HG02571 (cell line): ENCODE results near the gene XXYLT1.
A peak's percentile ranks its signal among the peaks of the same experiment; 100 is the strongest.

ENCODE experiments used
- ATAC-seq: cut with Tn5 transposase; IDR thresholded peaks from one replicate; pipeline ENCODE4 v1.9.1; 2021; ENCODE audit warnings: mild to moderate bottlenecking, moderate library complexity; ENCODE audit not compliant: unreplicated experiment

XXYLT1 gene

DNA sequence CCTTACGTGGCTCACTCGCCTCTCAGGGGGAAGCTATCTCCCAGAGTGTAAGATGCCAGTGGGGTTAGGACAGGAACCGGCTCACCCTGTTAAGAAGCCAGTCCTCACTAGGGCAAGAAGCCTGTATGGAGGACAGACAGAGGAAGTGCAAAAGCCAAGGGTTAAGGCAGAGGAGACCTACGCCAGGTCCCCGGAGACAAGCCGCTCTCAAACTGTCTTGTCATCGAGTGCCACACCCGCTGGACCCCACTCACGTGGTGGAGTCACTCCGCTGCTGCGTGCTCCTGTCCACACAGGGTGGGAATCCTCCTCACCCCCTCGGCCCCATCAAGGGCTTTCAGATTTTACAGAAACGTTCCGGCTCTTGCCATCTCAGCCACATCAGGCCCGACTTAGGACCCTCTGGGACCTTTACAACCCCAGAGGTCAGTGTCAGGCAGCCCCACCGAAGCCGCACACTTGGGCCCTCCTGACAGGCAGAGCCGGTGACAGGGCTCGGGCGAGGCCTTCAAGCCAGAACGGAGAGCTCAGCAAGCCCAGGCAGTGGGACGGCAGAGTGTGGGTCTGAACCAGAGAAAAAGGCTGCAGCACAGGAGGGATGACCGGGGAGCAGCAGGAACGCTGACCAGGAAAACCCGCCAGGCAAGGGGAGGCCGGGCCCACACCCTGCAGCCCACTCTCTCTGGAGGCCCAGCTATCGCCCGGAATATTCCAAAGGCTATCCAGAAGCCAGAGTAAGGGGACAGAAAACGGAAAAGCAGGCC lies 61.7 kb downstream of the XXYLT1 start:
- ATAC-seq: no peak

DNA sequence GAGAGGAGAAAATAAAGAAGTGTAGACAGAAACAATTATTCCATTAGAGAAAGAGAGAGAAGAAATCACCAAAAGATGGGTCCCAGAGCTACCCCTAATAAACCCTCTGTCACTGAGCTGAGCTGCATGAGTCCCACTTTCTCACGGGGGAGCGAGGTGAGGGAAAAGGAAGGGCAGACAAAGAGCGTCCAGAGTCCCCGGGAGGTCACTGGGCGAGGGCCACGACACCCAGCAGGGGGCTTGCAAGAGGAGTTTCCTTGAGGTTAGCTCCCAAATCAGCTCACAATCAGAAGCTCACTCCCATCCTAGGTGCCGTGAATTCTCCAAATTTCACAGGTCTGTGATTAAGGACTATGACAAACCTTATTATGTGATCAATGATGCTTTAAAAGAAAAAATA lies 62.3 kb downstream of the XXYLT1 start:
- ATAC-seq: no peak

DNA sequence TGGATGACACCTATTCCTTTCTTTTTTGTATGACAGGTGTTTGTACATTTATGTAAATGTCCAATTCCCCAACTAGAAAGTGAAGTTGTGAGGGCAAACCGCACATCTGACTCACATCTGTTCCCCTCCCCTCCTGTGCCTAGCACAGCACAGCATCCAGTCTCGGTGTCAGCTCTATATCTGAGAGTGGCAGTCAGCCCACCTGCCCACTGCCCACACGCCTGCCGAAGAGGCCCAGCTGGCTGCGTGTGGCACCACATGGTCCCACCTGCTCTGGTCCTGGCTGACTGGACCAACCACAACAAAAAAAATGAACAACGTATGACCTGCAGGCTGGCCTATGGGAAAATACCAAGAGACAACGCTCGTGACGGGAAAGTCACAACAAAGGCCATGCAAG lies 62.8 kb downstream of the XXYLT1 start:
- peak; percentile 92 for ATAC-seq

DNA sequence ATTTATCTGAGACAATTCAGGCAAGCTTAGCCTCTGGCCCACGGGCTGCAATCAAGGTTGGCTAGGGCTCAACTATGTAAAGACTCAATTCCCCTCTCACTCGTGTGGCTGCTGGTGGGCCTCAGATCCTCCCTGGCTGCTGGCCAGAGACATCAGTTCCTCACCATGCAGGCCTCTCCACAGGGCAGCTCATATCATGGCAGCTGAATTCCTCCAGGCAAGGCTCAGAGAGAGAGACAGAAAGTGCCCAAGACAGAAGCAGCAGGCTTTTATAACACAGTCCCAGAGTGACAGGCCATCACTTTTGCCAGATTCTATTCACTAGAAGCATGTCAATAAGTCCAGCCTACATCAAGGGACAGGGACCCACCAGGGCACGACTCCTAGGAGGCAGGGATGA lies 63.2 kb downstream of the XXYLT1 start:
- ATAC-seq: peak; percentile 31

DNA sequence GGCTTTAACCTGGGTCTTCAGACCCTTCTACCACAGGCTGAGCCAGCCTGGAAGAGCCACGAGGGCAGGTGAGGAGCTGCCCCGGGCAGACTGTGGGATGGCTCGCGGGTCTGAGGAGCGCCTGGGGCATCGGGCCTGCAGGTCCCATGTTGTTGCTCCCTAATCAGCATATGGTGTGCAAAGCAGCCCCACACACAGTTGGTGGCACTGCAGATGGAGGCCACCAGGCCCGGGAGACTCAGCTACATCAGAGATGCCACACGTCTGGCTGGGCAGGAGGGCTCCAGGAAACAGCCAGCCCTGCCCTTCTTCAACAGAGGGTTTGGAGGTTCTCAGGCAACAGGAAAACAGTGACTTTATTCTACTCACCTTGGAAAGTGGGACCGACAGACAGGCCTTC lies 63.9 kb downstream of the XXYLT1 start:
- ATAC-seq: no peak

DNA sequence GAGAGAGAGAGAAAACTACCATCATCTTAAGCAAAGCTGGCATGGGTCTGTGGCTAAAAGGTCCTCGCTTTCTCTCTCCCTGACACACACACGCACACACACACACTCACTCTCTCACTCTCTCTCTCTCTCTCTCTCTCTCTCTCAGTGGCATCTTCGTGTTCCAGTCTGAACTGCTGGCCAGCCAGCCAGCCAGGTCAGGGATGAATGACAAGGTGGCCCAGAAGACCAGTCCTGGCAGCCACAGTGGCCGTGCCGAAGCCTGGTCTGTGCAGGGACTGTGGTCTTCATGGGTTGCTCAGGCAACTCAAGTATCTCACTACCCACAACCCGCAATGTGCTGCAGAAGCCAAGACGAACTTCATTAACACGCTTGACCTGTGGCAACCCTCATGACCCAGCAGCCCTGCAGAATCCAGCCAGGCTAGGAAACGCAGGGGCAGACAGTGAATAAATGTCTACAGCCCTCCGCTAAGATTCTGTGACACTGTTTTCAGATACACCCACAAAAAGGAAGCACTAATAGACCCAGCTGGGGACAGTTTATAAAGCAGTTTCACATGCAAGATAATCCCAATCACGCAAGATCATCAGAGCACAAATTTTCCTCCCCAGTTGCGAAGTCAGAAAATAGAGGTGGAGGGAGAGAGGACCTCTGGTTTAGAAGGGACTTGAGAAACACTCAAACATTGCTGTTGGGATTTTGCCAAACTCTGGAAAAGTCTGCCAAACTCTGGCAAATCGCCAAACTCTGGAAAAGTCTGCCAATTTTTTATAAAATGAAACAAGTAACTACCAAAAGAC lies 66.4 kb downstream of the XXYLT1 start:
- ATAC-seq: no peak

DNA sequence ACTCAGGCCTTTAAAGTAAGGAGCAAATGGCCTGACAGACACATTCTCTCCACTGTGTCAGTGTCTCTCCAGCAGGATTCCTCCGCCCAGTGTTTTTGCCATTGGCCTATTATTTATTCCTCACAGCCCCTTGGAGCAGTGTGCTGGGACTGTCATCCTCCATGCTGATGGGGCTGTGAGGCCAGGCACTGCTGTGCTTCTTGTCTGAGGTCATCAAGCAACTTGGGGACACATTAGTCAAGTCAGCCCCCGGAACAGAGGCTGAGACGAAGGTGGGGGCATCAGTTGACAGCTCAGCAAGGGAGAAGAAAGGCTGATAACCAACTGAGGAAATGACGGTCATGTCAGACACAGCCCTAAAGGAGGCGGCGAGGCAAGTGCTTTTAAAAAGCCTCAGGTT lies 67.4 kb downstream of the XXYLT1 start:
- ATAC-seq: no peak

DNA sequence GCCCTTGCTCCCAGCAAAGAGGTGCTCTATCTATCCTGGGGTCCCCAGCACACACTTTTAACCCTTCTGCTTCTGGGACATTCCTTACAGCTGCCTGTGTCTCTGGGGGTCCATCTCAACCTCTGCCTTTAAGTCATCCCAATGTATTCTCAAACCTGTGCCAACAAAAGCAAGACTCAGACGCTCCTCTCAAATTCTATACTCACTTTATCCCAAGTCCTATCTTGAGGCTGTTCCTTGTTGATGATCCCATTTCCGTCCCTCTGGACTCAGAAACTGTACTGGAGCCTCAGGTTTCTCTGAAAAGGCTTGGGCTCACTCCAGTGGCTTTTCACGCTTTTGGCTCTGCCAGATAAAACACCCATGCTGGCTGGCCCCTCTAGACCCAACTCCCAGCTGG lies 69.7 kb downstream of the XXYLT1 start:
- no peak for ATAC-seq

DNA sequence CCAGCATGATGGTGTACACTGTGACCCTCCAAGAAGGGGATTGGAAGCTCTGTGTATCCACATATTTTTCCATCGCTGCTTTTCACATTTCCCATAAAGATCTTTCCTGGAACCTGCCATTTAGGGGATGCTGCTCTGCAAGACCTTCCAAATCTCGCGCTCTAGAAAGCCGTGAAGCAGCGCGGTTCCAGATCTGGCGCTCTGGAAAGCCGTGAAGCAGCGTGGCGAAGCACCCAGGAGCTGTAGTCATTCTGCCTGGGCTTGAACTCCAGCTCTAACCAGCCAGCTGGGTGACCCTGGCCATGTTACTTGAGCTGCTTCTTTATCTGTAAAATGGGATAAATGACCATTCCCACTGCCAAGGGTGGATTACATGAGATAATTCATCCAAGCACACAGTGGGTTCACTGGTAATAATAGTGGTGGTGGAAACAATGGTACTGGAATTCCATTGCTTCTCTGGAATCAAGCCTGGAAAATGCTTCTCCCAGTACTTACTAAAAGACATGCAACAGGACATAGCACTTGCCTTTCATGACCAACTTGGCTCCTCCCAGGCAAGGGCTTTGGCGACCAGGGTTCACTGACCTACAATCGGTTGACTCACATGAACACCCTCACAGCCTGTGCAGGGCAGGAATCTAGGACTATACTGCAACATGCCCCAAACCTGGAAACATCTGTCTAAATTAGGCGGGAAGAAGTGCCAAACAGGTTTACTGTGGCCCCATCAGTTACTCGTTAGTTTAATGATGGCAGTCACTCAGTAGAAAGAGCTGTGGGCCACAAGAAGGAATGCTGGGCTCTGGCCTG lies 70.7 kb downstream of the XXYLT1 start:
- ATAC-seq: no peak

DNA sequence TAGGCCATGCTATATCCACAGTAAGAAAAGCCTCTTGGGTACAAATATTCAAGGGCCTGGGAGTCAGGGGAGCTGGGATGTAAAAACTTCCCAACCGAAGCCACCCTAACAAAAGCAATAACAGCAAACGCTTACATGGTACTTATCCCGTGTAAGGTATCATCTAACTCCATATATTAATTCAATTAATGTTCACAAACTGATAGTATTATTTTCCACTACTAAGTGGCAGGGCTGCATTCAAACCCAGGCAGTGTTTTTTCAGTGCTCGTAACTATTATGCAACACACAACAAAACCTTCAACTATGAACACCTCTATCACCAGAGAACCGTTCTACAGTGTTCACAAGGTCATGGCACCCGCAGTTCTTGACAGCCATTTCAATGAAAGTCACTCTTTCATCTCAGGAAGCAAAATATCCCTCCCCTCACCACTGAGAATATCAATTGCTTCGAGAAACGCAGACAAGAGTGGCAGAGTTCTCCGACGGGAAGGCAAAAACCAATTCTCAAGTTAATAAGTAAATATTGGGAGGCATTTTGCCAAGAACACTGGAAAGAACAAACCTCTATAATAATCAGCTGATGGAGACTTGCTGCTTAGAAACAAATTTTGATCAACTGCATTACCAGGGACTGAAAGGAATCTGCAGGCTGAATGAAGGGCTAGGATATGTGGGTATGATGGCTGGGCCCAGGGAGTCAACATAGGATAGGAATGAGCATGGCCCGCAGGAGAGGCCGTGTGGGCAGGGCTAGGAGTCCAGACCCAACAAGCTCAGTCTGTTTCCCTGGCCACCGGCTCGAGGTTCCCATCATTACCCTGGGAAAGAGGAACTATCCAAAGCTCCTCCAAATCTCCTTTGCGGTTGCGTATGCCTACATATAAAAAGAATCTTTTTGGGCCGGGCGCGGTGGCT lies 72.3 kb downstream of the XXYLT1 start:
- no peak for ATAC-seq

DNA sequence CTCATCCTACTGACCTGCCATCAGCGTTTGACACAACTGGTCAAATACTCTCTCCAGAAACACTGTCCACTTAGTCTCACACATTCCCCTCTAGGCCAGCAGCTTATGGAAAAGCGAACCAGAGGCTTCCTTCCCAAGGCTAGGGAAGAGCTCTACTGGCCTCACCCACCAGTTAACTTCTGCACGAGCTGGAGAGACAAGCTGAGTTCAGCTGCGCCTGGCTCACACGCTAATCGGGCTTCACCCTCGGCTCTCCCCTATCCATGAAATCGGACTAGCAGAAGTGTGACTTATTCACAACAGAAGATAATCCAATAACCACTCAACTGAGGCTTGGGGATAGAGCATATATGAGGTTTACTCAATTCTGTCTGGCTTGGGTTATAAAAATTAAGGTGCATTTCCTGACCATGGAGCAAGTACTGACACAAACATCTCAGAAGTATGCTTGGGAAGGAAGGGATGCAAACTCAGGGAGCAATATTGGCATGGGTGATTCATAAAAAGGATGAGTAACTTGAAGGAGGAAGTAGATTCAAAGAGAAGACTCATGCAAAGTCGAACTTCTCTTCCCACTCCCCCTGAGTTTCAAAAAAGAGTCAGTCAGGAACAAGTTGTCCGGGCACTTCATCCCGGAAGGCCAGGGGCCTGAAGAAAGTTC lies 73.1 kb downstream of the XXYLT1 start:
- no peak for ATAC-seq

DNA sequence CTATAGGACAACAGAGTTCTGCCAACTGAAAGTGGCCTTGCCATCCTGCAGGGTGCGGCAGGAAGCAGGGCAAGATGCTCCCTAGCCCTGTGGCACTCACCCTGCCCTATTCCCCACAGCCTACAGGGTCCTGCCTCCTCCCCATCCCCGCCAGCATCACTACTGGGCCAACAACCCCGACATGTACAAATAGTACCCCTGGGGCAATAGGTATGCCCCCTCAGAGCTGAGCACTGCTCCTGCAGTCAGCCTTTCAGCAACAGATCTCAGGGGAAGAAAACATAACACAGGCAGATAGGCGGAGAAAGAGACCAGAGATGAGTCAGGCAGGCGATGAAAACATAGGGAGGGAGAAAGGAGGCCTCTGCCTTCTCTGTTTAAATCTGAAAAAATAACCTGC lies 74.7 kb downstream of the XXYLT1 start:
- ATAC-seq: no peak

DNA sequence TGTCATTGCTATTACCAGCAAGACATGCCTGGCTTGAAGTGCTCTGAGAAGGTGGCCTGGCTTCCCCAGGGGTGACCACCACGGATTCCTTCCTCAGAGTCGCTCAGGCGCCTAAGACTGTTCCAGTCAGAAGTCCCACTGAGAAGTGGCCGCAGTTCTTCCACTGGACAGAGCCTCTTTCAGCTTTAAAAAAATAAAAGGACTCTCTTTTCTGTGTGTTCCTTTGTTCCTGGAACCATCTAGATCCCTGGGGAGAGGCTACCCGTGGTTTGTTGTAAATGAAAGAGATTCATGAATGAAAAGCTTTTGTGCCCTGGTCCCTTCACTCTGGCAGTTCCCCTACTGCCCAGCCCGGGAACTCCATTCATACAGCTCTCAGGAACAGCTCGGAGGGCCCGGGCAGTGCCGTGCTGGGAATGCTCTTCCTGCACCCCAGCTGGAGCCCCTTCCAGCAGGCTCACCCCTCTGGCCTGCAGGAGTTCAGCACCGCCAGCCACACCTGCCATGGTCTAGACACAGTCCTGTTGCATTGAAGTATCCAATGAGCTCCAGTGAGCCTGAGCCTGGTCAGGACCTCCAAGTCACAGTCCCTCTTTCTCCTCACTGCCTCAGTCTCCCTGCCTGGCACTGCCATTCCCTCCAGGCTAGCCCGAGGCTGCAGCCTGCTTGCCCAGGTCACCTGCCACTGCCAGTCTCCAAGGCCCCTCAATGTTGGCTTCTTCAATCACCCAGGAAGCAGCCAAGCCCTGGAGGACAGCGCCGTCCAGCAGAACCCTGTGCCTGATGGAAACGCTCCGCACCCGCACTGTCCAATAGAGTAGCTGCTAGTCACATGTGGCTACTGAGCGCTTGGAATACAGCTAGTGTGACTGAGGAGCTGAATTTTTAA lies 75.4 kb downstream of the XXYLT1 start:
- ATAC-seq: no peak

DNA sequence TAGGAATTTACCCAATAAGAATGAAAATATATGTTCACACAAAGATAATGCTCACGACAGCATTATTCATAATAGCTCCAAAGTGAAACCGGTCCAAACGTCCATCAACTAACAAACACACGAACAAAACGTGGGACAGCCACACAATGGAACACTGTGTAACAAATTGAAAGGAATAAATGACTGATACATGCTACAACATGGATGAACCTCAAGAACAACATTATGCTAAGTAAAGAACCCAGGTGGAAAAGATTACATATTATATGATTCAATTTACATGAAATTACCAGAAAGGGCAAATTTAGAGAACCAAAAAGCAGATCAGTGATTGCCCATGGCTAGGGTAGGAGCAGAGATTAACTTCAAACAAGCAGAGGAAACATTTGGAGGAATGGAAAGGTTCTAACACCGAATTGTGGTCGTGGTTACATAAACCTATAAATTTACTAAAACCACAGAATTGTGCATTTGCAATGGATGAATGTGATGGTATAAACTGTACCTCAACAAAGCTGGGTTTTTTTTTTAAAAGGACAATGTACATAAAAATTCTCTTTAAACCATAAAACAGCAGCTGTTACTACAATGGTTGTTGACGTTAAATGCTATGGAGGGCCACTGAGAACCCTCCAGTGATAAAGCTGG lies 76.3 kb downstream of the XXYLT1 start:
- ATAC-seq: no peak

DNA sequence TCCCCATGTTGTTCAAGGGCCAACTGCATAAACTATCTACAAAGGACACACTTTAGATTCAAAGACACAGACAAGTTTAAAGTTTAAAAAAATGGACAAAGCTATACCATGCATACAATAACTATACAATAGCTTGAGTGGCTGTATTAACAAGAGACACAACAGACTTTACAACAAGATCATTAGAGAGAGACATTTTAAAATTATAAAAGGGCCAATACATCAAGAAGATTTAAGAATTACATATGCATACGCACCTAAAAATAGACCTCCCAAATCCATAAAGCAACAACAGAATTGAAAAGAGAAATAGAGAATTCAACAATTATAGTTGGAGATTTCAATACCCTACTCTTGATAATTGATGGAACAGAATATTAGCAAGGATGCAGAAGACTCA lies 79.4 kb downstream of the XXYLT1 start:
- no peak for ATAC-seq

DNA sequence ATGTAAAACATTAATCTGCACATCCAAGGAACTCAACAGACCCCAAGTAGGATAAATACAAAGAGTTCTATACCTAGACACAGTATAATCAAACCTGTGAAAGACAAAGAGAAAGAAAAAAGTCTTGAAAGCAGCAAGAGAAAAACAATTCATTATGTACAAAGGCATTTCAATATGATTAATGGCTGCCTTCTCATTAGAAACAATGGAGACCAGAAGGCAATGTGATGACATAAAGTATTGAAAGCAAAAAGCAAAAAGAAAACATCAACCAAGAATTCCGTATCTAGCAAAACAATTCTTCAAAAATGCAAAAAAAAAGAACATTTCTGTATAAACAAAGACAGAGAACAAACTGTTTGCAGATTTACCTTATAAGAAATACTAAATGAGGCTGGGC lies 81.1 kb downstream of the XXYLT1 start:
- ATAC-seq: no peak

DNA sequence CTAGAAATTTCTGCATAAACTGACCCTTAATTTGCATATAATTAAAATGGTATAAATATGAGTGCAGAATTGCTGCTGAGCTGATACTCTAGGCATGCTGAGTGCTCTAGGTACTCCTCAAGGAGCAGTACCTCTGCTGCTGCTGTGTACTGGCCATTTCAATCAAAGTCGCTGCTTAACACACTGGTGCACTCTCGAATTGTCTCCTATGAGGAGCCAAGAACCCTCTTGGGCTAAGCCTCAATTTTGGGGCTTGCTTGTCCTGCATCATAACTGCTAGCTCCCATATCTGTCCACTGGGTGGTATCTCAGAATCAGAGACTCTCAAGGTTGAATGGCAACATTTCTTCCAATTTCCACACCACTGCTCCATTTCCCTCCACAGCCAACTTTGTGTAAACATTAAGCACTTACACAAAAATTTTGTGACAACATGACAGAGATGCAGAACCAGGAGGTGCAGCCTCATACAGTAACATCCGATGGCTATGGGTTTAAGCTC lies 82.5 kb downstream of the XXYLT1 start:
- no peak for ATAC-seq
